ENCODE measurements around the gene SPIRE1.

DNA sequence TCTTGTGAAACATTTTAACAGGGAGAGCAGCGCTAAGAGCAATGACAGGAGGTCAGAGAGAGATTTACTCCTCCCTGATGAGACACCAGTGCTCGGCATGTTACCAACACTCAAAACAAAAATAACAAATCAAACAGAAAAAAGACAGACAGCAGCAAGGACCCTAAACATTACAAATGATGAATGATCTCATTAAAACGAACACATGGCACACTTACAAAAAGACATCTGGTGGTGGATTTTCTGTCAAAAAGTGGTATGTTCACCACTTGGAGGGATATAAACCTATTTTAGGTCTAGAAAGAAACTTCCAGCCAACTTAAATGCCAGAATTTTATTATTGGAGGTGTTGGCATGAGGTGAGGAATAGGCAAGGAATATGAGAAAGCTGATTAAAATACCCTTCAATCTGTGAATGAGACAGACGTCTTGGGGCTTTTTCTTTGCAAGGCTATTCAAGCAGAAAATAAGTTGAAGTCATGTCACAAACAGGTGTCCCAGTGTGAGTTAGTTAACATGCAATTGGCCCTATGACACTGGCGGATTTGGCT, 137.4 kb downstream of the SPIRE1 start:
- TF ChIP-seq POLR2A (IDR thresholded peaks at IDR 0.05; ENCODE audit: low read length) (no peak), GATA1 (IDR thresholded peaks at IDR 0.05; ENCODE audit: low read depth, low read length) (no peak)

Data from erythroblast (primary cell).